Heart left ventricle (tissue), 16 donors: ENCODE measurements around the gene TRPM8. TPM values are rescaled to one million over a fixed set of nuclear protein-coding genes. Genes with fewer than 3 reads are reported as not detected.

ENCODE experiments used
- ATAC-seq, 4 donors: fragments of 200-7000 bp; cut with Tn5 transposase; one replicate each; pipeline ENCODE4 v1.9.1; 2020 to 2022; ENCODE audit warnings: moderate library complexity in 4 of 4, mild to moderate bottlenecking in 3 of 4, moderate number of reproducible peaks in 1 of 4
- DNase-seq, 5 donors: peaks; one replicate each; pipeline ENCODE4 v3.0.0-alpha.2; 2020
- H3K27ac ChIP-seq, 12 donors: fragments of 200-600 bp; sonication (generic) in 4 of 12; one replicate each; pipeline versions ENCODE4 v1.5.0 to v1.8.0; 2016 to 2022; ENCODE audit warnings: mild to moderate bottlenecking in 2 of 12
- H3K27me3 ChIP-seq, 9 donors: fragments of 200-600 bp; sonication (generic) in 2 of 9; one replicate each; pipeline versions ENCODE4 v1.5.1 to v1.8.0; 2016 to 2022; ENCODE audit warnings: mild to moderate bottlenecking in 3 of 9
- H3K36me3 ChIP-seq, 9 donors: fragments of 200-600 bp; sonication (generic) in 2 of 9; one replicate each; pipeline versions ENCODE4 v1.5.0 to v1.8.0; 2018 to 2022; ENCODE audit warnings: mild to moderate bottlenecking in 2 of 9
- H3K4me1 ChIP-seq, 12 donors: fragments of 200-600 bp; sonication (generic) in 4 of 12; one replicate each; pipeline versions ENCODE4 v1.5.0 to v1.8.0; 2016 to 2022; ENCODE audit warnings: mild to moderate bottlenecking in 3 of 12
- H3K4me3 ChIP-seq, 12 donors: fragments of 200-600 bp; sonication (generic) in 4 of 12; one replicate each; pipeline versions ENCODE4 v1.5.0 to v1.8.0; 2017 to 2022; ENCODE audit warnings: mild to moderate bottlenecking in 9 of 12, moderate library complexity in 4 of 12
- H3K9me3 ChIP-seq, 12 donors: fragments of 200-600 bp; sonication (generic) in 4 of 12; one replicate each; pipeline versions ENCODE4 v1.5.0 to v1.8.0; 2016 to 2022; ENCODE audit warnings: mild to moderate bottlenecking in 1 of 12
- POLR2A ChIP-seq, 2 donors: fragments of 450-650 bp; IDR thresholded peaks; one replicate each; pipeline ENCODE4 v1.6.1; 2017; ENCODE audit warnings: antibody characterized with exemption in 2 of 2, mild to moderate bottlenecking in 2 of 2, moderate library complexity in 2 of 2
- WGBS, 4 donors: extraction: QIAGEN DNeasy Blood & Tissue Kit in 2 of 4; methylation state at CpG; one replicate each; pipeline versions ENCODE4 v1.1.5 to v1.1.7; 2013 to 2018; 5-methylcytosine and 5-hydroxymethylcytosine counted together
- intact Hi-C, 10 donors: fragments of 100-400 bp; cut with DNase I; formaldehyde crosslinking; loops; one replicate each; pipeline versions ENCODE4 v1.11.1 to v1.14.2; 2022
- polyA plus RNA-seq, 2 donors: library from polyadenylated mRNA; stranded (reverse); fragments of 200-250 nt; gene quantifications; one replicate each; pipeline ENCODE4 v1.2.3, GENCODE V29; 2013
- total RNA-seq, 9 donors: library from RNA; depleted of rRNA in 2 of 9; stranded (reverse); fragments of >200 nt in 2 of 9; fragmentation: NEBNext Ultra II Directional in 3 of 9; extraction: Animal tissue kit (Norgen Biotek cat#: 25700) in 3 of 9; gene quantifications; one replicate each; pipeline versions ENCODE4 v1.1.0 to v1.2.4, GENCODE V29; 2016 to 2023
- TF ChIP-seq, protein P1 (sequence below), 12 donors: fragments of 200-600 bp; sonication (generic) in 4 of 12; IDR thresholded peaks; one replicate each; pipeline versions ENCODE4 v1.5.0 to v1.8.0; 2018 to 2022; ENCODE audit warnings: antibody characterized with exemption in 12 of 12, mild to moderate bottlenecking in 5 of 12
- donor health status: ischemic (EF 13 %, LVEDD 7.1; RV severe dilation, severe dysfunction).
- donor health status: healthy with polysubstance abuse.
- donor health status: DM: no; HTN: yes; CAD: no.
- donor health status: DM: no; HTN: no; CAD: no.
- donor health status: ischemic (EF 25% LVEDD 6.9; RV normal size, moderate dysfunction).
- donor health status: ischemic (EF 25% LVEDD 5.7; RV mildly dilated, moderate dysfunction).
- donor health status: healthy.
- donor health status: DM: yes; HTN: yes; CAD: no.
- donor health status: ischemic (EF 35%, LVEDD 5.7; RV mildly dilated, moderate dysfunction).
- donor health status: nonischemic (EF 11% LVEDD 7.7; RV severe dilation, severe dysfunction).
- donor health status: DM: yes; HTN: yes; CAD: no.
- donor health status: PGD.
- donor health status: ischemic (EF 29% LVEDD 5.4; RV normal size, mild dysfunction).
- donor health status: nonischemic (EF 23%, LVEDD 6.1; RV moderate dilation, normal function).

Gene TRPM8
- total and polyA plus RNA-seq, 11 donors = 0.19 to 0.25 TPM; not detected in 9

- Histone ChIP-seq H3K27me3 (peaks cover 0 to 8% (median 0%) of the 10 kb centered on the region in 9 donors), H3K27ac (no peak overlapping the region), H3K9me3 (peaks cover 0 to 4% (median 0%) of the 10 kb centered on the region in 12 donors), H3K4me1 (no peaks in the 10 kb centered on the region), H3K4me3 (no peak overlapping the region), H3K36me3 (no peaks in the 10 kb centered on the region)
- TF ChIP-seq POLR2A (IDR thresholded peaks at IDR 0.05) = no peak
- TF ChIP-seq, protein P1, sequence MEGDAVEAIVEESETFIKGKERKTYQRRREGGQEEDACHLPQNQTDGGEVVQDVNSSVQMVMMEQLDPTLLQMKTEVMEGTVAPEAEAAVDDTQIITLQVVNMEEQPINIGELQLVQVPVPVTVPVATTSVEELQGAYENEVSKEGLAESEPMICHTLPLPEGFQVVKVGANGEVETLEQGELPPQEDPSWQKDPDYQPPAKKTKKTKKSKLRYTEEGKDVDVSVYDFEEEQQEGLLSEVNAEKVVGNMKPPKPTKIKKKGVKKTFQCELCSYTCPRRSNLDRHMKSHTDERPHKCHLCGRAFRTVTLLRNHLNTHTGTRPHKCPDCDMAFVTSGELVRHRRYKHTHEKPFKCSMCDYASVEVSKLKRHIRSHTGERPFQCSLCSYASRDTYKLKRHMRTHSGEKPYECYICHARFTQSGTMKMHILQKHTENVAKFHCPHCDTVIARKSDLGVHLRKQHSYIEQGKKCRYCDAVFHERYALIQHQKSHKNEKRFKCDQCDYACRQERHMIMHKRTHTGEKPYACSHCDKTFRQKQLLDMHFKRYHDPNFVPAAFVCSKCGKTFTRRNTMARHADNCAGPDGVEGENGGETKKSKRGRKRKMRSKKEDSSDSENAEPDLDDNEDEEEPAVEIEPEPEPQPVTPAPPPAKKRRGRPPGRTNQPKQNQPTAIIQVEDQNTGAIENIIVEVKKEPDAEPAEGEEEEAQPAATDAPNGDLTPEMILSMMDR (IDR thresholded peaks at IDR 0.05) = no peak
- DNase-seq = no peak
- 83 to 98% (median 93%) methylated on average over 1 of the region's 1 CpG for WGBS, 4 donors
- ATAC-seq = no peak
- intact Hi-C loops = no loop called here
Measured at GRCh38 chr2:234022424-234022823, 105.3 kb downstream of the TRPM8 start.

- Histone ChIP-seq H3K27ac (no peak overlapping the region), H3K4me3 (no peak overlapping the region), H3K36me3 (no peaks in the 10 kb centered on the region), H3K9me3 (peaks cover 0 to 4% (median 0%) of the 10 kb centered on the region in 12 donors), H3K4me1 (no peaks in the 10 kb centered on the region), H3K27me3 (peaks cover 0 to 15% (median 3%) of the 10 kb centered on the region in 9 donors)
- DNase-seq (no peak), ATAC-seq (no peak)
- TF ChIP-seq, protein P1 (IDR thresholded peaks at IDR 0.05) = no peak
- no peak for TF ChIP-seq POLR2A (IDR thresholded peaks at IDR 0.05)
- 89 to 96% (median 95%) methylated on average over 13 to 29 of the region's 29 CpGs for WGBS, 4 donors
- intact Hi-C loops = no loop called here
Measured at GRCh38 chr2:234024304-234024703, 107.1 kb downstream of the TRPM8 start.

- Histone ChIP-seq H3K36me3 (no peaks in the 10 kb centered on the region), H3K4me3 (no peak overlapping the region), H3K4me1 (no peaks in the 10 kb centered on the region), H3K27ac (peak overlapping the region in 1 of 12 donors; percentile 10), H3K27me3 (peaks cover 0 to 22% (median 3%) of the 10 kb centered on the region in 9 donors), H3K9me3 (peaks cover 0 to 4% (median 0%) of the 10 kb centered on the region in 12 donors)
- TF ChIP-seq, protein P1 (IDR thresholded peaks at IDR 0.05) = no peak
- TF ChIP-seq POLR2A (IDR thresholded peaks at IDR 0.05) = no peak
- WGBS, 4 donors = 68 to 75% (median 71%) methylated on average over 10 of the region's 10 CpGs
- DNase-seq (no peak), ATAC-seq (no peak)
- intact Hi-C loops = no loop called here
Measured at GRCh38 chr2:234025466-234025865, 108.3 kb downstream of the TRPM8 start.

DNA sequence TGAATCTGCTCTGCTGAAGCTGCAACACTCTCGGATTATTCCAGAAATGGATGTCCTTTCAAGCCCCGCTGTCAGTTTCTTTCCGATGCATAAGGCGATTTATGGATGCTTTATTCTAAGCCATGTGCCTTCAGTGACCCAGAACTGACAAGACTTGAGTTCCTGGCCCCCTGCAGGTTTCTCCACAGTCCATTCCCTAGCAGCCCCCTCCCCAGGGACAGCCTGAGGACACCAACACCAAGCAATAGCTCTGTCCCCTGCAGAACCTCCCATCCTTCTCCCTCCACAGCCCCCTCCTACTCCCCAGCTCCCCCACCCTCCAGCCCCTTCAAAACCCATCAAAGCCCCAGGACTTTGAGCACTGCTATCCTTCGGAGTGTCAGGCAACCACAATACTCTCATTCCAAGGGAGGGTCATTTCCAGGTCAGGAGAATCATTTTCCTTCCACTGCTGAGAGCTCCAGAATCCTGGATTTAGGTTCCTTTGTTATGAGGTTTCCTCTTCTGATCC, 108.8 kb downstream of the TRPM8 start:
- no peak for ATAC-seq
- no peaks in the 10 kb centered on the region for H3K36me3 ChIP-seq
- TF ChIP-seq, protein P1 (IDR thresholded peaks at IDR 0.05) = no peak
- no peak for TF ChIP-seq POLR2A (IDR thresholded peaks at IDR 0.05)
- peak overlapping the region in 1 of 12 donors; percentile 10 for H3K27ac ChIP-seq
- intact Hi-C loops = no loop called here
- 66 to 70% (median 67%) methylated on average over 5 of the region's 5 CpGs for WGBS, 4 donors
- H3K27me3 ChIP-seq = peaks cover 0 to 22% (median 3%) of the 10 kb centered on the region in 9 donors
- no peaks in the 10 kb centered on the region for H3K4me1 ChIP-seq
- H3K4me3 ChIP-seq = no peak overlapping the region
- peaks cover 0 to 4% (median 0%) of the 10 kb centered on the region in 12 donors for H3K9me3 ChIP-seq
- DNase-seq = no peak
